ENCODE data around the gene KRTAP1-4.
"Not testable (repeated sequence)": the region's sequence is repeated elsewhere in the genome, so short reads cannot be mapped to it uniquely, and the experiment has no call there.

KRTAP1-4 gene, protein sequence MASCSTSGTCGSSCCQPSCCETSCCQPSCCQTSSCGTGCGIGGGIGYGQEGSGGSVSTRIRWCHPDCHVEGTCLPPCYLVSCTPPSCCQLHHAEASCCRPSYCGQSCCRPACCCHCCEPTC

DNA sequence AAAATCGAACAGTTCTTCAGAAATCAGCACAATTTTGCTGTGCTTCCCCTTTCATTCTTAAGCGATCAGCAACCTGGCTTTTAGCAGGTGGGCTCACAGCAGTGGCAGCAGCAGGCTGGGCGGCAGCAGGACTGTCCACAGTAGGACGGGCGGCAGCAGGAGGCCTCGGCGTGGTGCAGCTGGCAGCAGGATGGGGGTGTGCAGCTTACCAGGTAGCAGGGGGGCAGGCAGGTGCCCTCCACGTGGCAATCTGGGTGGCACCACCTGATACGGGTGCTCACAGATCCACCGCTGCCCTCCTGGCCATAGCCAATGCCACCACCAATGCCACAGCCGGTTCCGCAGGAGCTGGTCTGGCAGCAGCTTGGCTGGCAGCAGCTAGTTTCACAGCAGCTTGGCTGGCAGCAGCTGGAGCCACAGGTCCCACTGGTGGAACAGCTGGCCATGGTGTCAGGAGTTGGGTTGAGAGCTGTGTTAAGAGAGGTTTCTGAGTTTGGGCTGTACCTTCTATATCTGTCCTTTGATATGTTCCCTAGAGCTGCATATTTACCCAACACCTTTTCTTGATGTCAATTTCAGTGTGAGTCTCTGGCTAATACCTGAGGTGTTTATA lies at the start of gene KRTAP1-4:
Gene KRTAP1-4 (minus strand): TSS at position 563 of the 613 bp plus-strand sequence. CDS start 117 bp downstream, at position 446.
- DNase-seq: no peak

DNA sequence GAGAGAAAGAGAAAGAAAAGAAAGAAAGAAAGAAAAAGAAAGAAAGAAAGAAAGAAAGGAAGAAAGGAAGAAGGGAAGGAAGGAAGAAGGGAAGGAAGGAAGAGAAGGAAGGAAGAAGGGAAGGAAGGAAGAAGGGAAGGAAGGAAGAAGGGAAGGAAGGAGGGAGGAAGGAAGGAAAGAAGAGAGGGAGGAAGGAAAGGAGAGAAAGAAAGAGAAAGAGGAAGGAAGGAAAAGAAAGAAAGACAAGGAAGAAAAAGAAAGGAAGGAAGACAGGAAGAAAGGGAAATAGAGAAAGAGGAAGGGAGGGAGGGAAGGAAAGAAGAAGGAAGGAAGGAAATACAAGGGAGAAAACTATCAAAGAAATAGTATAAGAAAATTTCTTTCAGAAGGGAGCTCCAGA lies 46.8 kb upstream of the KRTAP1-4 start:
- DNase-seq: no peak

DNA sequence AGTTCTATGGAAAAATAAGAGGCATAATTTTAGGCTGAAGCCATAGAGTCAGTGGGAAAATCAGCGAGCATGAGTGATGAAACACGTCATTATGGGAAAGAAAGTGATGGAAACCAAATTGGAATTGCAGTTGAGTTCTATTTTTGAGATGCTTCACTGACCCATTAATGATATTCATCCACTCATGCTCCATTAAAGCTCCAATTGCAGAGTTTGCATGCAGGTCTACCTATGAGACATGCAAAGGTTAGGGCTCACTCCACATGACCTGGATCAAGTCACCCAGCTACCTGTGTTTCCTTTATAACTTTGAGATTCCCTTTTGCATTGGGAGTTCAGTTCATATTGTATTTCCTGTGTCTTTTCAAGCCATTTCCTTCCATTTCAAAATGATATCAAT lies 43.7 kb upstream of the KRTAP1-4 start:
- no peak for DNase-seq

DNA sequence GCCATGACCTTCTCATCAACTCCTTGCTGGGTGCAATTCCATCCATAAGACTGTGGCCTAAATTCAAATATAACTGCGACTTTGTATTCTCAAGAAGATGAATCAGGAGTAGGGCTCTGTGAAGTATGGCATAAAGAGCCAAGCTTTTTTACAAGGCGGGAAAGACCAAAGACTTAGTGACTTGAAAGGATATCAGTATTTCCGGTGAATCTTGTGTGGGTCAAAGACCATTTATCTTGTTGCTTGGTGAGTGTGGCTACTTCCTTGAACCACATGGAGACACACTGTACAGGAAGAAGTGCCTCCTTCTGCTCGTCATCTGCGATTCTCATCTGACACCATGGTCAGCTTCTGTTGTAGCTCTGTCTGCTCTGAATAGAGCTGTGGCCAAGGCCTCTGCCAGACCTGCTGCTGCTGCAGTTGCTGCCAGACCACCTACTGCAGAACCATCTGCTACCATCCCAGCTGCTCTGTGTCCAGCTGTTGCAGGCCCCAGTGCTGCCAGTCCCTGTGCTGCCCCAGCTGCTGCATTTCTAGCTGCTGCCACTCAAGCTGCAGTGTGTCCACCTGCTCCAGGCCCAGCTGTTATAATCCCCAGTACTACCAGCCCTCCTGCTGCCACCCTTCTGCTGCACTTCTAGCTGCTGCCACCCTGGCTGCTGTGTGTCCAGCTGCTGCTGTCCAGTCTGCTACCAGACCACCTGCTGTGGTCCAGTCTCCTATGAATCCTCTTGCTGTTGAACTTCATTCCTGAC lies 41.8 kb upstream of the KRTAP1-4 start:
- DNase-seq: no peak

DNA sequence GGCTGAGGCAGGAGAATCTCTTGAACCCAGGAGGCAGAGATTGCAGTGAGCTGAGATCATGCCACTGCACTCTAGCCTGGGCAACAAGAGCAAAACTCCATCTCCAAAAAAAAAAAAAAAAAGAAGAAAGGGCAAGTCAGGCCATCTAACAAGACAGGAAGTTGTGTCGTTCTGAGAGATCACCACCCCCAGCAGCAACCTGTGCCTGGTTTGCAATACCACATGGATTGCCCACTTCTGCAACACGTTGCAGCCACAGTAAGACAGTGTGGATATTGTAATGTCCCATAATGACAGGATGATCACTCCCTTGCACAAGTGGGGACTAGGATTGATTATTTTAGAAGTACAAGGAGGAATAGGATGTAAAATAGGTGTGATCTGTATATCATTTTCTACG lies 39.0 kb upstream of the KRTAP1-4 start:
- no peak for DNase-seq

DNA sequence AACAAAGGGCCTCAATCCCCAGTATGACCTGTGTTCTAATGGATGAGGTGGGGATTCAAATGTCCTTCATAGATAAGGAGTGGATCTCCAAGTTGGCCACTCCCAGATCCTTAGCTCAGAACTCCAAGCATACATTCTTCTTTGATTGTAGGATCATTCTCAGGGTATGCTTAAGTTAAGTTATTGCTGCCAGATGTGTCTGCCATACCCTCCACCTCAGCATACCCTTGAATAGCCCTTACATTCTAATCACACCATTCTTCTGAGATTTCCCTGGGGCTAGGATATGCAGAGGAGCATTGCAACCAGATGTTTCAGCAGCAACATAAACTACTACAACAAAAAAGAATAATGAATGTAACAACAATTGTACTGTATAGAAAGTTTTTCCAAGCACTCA lies 37.3 kb upstream of the KRTAP1-4 start:
- no peak for DNase-seq

DNA sequence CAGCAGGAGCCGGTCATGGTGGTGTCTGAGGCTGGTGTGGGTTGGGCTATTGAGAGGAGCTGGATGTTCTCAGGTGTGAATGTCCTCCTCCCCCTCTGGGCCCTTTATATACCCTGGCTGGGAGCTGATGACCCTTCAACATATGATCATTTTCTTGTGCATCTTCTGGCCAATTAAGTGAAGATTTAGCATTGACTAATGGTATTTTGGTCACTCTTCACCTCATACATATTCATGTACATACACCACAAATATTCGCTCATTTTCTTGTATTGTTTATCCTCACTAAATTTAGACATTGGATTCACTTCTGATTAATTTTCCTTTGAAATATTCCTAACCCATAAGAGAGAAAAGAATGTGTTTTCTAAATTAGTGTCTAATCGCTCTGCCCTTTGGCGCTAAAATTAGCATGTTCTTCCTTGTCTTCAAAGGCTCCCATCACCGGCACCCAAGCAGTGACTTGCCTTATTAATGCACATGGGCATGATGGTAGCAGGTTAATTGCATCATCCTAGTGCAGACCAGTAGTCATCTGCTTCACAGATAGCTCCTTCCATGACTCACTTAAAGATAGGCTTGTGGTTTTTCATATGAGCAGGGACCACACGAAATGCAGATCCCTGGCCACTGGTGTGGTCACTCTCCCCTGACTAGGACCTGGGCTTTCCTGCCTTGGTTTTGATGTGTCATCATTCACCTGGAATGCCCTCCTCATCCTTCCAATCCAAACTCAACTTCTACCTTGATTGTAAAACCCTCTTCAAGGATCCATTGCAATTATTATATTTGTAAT lies 36.0 kb upstream of the KRTAP1-4 start, which contains the start of gene KRTAP2-4:
Gene KRTAP2-4 (minus strand): TSS at position 51 of the 796 bp plus-strand sequence. CDS start 34 bp downstream, at position 17.
- DNase-seq: no peak

DNA sequence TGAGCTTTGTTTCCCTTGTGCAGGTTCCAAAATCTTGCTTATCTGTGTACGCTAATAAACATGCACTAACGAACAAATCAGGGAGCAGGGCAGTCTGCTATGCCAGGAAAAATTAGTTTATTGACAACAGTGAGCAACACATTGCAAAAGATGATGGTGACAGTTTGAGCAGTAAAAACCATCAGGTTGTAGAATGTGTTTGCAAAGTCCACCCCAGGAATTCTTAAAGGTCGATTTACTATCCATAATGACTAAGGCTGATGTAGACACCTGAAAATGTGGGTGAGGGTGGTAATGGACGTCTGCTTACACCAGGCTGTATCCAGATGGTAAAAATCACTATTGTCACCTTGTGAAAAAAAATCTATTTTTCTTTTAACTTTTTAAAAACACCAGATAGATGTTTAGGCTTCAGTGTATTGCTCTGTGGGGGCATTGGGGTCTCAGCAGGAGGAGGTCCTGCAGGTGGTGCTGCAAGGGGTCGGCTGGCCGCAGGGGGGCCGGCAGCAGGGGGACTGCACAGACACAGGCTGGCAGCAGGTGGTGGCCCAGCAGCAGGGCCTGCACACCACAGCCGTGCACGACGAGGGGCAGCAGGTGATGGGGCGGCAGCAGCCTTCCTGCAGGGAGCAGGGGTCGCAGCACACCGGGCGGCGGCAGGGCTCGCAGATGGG lies 35.2 kb upstream of the KRTAP1-4 start:
- DNase-seq: not testable (repeated sequence)

DNA sequence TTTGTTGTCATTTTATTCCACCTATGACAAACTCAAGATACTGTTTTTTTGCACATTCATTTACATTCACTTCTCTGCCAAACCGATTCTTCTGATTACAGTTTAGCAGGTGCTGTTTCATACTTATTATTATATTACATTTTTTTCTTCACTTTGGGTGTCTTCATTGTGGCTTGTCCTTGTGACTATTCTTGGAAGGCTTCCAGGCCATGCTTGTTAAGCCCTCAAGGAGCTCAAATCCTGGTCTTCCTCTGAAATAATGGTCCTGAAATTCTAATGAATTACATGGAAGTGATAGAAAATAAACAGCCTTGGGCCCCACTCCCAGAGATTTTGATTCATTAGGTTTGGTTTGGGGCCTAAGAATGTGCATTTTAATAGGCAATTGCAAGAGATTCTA lies 34.3 kb upstream of the KRTAP1-4 start:
- DNase-seq: no peak

DNA sequence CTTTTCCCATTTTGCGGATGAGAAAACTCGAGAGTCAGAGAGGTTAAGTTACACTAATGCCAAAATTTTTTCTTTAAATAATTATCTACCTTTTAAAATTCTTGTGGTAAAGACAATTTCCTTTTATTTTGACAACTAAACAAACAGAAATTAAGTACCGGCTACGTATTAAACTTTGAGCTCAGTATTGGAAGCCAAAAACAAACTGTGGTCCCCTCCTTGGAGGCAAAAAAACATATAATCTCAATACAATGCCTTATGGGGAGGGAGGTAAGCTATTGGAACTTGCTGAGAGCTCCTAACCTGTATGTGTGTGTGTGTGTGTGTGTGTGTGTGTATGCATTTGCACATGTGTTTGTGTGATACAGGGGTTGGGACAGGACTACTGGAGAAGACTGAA lies 33.5 kb upstream of the KRTAP1-4 start:
- no peak for DNase-seq

DNA sequence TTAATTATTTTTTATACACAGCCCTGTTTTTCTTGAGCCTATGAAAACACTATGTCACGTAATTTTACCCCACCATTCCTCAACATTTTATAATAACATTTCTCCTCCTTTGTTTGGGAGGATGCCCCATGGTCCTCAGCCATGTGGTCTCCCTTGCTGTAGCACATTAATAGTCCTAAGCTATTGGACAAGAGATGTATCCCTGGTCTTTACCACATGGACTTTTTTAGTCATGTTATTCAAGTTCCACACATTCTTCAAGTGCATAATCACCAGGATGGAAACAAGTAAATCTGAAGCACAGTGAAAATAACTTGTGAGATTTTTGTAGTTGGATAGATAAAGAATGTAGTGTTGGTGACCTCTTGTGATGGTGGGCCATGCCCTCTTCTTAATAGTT lies 32.0 kb upstream of the KRTAP1-4 start:
- DNase-seq: no peak

DNA sequence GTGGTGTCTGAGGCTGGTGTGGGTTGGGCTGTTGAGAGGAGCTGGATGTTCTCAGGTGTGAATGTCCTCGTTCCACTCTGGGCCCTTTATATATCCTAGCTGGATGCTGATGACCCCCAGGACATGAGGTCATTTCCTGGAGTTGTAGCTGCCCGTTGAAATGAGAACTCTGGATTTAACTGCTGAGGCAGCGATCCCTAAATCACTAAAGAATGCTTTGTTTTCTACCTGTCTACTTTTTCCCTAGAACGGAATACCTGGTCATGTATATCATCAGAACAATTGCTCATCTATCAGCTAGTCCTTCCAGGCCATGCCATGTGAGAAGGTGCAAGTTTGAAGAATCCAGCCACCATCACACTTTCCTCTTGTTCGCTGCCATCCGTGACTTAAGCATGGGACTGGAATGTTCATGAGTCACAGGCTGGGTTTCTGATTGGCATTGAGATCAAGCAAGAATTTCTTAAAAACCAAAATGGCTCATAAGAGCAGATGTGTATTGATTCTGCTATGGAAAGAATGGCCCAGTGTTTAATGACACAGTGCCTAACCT lies 30.1 kb upstream of the KRTAP1-4 start, which contains the start of gene KRTAP2-3:
Gene KRTAP2-3 (minus strand): TSS at position 63 of the 553 bp plus-strand sequence. CDS start 64 bp downstream, outside the sequence.
- no peak for DNase-seq

DNA sequence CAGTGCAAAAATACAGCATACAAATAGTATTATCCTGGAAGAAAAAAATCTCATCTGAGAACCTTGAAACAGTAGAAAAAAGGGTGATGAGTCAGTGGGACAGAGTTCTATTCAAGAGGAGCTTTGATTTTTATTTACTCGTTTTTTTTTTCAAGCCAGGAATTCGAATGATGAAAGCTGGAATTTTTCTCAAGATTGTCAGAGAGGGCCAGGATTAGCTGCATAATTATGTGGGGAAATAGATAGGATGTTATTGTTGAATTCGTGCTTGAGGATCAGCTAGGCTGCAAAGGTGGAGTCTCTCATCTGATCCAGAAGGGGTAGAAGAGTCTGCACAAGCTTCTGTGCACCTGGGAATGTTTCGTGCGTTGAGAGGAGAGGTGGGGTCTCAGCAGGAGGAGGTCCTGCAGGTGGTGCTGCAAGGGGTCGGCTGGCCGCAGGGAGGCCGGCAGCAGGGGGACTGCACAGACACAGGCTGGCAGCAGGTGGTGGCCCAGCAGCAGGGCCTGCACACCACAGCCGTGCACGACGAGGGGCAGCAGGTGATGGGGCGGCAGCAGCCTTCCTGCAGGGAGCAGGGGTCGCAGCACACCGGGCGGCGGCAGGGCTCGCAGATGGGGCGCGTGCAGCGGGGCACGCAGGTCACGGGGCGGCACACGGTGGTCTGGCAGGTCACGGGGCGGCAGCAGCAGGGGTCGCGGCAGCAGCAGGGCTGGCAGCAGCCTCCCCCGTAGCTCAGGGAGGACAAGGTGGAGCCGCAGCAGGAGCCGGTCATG lies 29.5 kb upstream of the KRTAP1-4 start:
- not testable (repeated sequence) for DNase-seq

DNA sequence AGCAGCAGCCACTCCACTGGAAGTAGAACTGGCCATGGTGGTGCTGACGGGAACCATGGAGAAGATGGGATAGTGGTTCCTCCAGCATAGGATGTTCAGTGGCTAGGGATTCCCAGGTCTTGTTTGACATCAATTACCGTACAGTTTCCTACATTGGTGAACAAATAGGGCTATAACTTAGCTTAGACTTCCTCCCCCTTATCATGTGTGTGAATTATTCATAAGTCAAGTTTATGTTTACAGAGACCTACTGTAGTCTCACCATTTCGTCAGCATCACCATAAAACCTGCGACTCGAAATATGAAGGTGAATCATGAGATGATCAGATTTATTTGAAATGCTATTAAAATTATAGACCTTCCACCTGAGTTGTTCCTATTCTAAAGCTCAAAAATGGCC lies 28.7 kb upstream of the KRTAP1-4 start:
- DNase-seq: no peak

DNA sequence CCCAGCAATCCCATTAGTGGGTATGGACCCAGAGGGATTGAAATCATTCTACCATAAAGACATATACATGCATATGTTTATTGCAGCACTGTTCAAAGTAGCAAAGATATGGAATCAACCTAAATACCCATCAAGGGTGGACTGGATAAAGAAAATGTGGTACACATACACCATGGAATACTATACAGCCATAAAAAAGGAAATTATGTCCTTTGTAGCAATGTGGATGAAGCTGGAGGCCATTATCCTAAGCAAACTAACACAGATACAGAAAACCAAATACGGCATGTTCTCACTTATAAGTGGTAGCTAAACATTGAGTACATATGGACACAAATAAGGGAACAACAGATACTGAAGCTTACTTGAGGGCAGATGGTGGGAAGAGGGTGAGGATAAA lies 27.6 kb upstream of the KRTAP1-4 start:
- no peak for DNase-seq

DNA sequence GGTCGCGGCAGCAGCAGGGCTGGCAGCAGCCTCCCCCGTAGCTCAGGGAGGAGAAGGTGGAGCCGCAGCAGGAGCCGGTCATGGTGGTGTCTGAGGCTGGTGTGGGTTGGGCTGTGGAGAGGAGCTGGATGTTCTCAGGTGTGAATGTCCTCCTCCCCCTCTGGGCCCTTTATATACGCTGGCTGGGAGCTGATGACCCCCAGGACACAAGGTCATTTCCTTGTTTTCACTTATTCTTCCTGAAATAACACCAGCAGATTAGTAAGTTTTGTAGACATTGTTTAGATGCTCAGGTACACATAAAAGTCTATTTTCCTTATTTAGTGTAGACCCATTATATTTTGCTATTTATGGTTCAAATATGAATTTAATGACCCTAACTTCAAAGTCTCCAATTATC lies 25.1 kb upstream of the KRTAP1-4 start, which contains the start of gene KRTAP2-2:
Gene KRTAP2-2 (minus strand): TSS at position 101 of the 400 bp plus-strand sequence. CDS start 19 bp downstream, at position 82.
- DNase-seq: not testable (repeated sequence)

DNA sequence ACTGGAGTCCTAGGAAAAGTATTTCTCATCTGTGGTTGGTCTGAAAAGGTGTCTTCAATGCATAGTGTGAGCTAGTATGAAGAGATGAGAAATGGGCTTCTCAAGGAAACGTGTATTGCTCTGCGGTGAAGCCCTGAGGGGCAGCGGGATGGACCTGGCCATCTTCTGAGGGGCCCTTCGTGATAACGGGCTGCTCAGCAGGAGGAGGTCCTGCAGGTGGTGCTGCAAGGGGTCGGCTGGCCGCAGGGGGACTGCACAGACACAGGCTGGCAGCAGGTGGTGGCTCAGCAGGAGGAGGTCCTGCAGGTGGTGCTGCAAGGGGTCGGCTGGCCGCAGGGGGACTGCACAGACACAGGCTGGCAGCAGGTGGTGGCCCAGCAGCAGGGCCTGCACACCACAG lies 24.6 kb upstream of the KRTAP1-4 start:
- not testable (repeated sequence) for DNase-seq

DNA sequence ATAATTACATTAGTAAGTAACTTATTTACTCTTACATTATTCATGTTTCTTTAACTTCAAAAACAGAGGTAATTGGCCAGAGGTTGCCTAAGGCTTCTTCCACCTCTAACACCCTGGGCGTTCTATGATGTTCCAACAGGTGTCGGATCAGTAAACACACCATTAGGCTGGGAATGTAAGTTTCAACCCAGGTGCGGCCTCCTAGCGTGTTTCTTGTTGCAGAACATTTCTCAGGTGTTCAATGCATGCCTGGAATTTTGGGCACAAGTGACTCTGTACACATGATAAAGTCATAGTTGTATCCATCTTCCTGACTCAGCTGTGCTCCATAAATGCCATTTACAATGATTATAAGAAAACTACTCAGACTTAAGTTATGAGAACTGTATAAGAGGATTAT lies 24.0 kb upstream of the KRTAP1-4 start:
- no peak for DNase-seq

DNA sequence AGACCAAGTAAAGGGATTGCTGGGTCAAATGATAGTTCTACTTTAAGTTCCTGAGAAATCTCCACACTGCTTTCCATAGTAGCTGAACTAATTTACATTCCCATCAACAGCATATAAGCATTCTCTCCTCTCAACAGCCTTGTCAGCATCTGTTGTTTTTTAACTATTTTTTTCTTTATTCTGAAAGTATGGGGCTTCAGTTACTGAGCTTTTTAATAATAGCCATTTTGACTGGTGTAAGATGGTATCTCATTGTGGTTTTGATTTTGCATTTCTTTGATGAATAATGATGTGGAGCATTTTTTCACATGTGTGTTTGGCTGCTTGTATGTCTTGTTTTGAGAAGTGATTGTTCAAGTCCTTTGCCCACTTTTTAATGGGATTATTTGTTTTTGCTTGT lies 22.6 kb upstream of the KRTAP1-4 start:
- no peak for DNase-seq

DNA sequence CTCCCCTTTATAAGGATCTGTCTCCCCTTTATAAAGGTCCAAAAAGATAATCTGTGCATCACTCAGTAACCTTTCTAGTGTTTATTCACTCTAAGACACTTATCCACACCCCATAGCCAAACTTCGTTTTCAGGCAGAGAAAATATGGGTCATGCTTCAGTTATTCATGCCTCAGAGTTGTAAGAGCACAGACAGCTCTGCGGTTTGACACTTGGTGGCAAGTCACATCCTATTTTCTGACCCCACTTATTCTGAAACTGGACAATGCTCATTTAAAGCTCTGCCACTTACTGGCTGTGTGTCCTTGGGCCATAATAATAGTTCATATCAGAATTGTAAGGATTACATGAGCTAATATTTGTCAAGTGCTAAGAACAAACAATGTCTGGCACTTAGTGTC lies 19.1 kb upstream of the KRTAP1-4 start:
- no peak for DNase-seq

DNA sequence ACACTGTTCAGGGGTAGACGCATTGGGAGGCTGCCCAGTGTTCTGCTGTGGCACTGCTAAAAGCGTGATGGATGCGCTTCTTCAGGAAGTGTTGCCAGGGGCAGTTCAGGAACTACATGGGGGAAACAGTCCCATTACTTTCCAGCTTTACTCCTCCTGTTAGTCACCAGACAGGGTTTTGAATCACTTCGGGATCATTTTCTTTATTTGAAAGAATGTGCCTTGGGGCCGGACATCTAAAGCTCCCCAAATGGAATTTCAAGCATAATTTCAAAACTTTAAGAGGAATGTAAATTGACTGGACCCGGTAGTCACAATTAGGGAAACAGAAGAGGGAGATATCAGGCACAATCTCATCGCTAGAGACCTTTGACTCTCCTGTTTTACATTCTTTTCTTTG lies 18.4 kb upstream of the KRTAP1-4 start:
- DNase-seq: no peak
